ENCODE measurements around the gene TBRG4.

GRCh38 chr7:45073031-45073785 is 38.3 kb downstream of the TBRG4 start:
- TF ChIP-seq, protein P1, sequence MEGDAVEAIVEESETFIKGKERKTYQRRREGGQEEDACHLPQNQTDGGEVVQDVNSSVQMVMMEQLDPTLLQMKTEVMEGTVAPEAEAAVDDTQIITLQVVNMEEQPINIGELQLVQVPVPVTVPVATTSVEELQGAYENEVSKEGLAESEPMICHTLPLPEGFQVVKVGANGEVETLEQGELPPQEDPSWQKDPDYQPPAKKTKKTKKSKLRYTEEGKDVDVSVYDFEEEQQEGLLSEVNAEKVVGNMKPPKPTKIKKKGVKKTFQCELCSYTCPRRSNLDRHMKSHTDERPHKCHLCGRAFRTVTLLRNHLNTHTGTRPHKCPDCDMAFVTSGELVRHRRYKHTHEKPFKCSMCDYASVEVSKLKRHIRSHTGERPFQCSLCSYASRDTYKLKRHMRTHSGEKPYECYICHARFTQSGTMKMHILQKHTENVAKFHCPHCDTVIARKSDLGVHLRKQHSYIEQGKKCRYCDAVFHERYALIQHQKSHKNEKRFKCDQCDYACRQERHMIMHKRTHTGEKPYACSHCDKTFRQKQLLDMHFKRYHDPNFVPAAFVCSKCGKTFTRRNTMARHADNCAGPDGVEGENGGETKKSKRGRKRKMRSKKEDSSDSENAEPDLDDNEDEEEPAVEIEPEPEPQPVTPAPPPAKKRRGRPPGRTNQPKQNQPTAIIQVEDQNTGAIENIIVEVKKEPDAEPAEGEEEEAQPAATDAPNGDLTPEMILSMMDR (tag by site-specific recombination; IDR thresholded peaks at IDR 0.05) = no peak
- TF ChIP-seq ZNF629 (tag by site-specific recombination; IDR thresholded peaks at IDR 0.05) = no peak
- TF ChIP-seq SCRT1 (tag by site-specific recombination; IDR thresholded peaks at IDR 0.05; ENCODE audit: borderline replicate concordance) = no peak
- TF ChIP-seq MEIS1 (CRISPR knock-in tag; IDR thresholded peaks at IDR 0.05; ENCODE audit: borderline replicate concordance) = no peak
- no peak for TF ChIP-seq REST (tag by site-specific recombination; IDR thresholded peaks at IDR 0.05)
- TF ChIP-seq ZNF776 (tag by site-specific recombination; IDR thresholded peaks at IDR 0.05; ENCODE audit: borderline replicate concordance) = no peak
- TF ChIP-seq, protein P2, sequence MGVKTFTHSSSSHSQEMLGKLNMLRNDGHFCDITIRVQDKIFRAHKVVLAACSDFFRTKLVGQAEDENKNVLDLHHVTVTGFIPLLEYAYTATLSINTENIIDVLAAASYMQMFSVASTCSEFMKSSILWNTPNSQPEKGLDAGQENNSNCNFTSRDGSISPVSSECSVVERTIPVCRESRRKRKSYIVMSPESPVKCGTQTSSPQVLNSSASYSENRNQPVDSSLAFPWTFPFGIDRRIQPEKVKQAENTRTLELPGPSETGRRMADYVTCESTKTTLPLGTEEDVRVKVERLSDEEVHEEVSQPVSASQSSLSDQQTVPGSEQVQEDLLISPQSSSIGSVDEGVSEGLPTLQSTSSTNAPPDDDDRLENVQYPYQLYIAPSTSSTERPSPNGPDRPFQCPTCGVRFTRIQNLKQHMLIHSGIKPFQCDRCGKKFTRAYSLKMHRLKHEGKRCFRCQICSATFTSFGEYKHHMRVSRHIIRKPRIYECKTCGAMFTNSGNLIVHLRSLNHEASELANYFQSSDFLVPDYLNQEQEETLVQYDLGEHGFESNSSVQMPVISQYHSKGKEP (tag by site-specific recombination; IDR thresholded peaks at IDR 0.05) = no peak
- TF ChIP-seq ZNF274 (IDR thresholded peaks at IDR 0.05; ENCODE audit: low read length) = no peak
- no peak for TF ChIP-seq ZNF274 (tag by site-specific recombination; IDR thresholded peaks at IDR 0.05; ENCODE audit: borderline replicate concordance)
- TF ChIP-seq, protein P3, sequence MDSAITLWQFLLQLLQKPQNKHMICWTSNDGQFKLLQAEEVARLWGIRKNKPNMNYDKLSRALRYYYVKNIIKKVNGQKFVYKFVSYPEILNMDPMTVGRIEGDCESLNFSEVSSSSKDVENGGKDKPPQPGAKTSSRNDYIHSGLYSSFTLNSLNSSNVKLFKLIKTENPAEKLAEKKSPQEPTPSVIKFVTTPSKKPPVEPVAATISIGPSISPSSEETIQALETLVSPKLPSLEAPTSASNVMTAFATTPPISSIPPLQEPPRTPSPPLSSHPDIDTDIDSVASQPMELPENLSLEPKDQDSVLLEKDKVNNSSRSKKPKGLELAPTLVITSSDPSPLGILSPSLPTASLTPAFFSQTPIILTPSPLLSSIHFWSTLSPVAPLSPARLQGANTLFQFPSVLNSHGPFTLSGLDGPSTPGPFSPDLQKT (IDR thresholded peaks at IDR 0.05; ENCODE audit: borderline replicate concordance, low read depth, low read length) = no peak

Measured in HEK293 (cell line).